Measurements from ENCODE around the gene PRKG2. TPM values are rescaled to one million over a fixed set of nuclear protein-coding genes. Genes with fewer than 3 reads are reported as not detected.

Gene PRKG2
- total and polyA plus RNA-seq, 2 donors (not counting 3 experiments of a cell fraction or from before 2014, with no cell fraction given) = not detected

GRCh38 chr4:81220271-81220670 is 5.2 kb upstream of the PRKG2 start:
- TF ChIP-seq JUN (IDR thresholded peaks at IDR 0.05; ENCODE audit: borderline replicate concordance, insufficient read depth, insufficient read length, low read depth) = no peak
- TF ChIP-seq FOS (IDR thresholded peaks at IDR 0.05; ENCODE audit: borderline replicate concordance, insufficient read depth, low read length) = no peak
- no peak for TF ChIP-seq MAX (IDR thresholded peaks at IDR 0.05; ENCODE audit: insufficient read depth, insufficient read length)
- no peak for TF ChIP-seq GATA2 (IDR thresholded peaks at IDR 0.05; ENCODE audit: insufficient read depth, insufficient read length, low read depth, low read length)
- no peak for TF ChIP-seq POLR2A (IDR thresholded peaks at IDR 0.05; ENCODE audit: low read depth, low read length)
- Histone ChIP-seq H2AFZ (ENCODE audit: low read depth, low read length) (no peak overlapping the region), H3K9me3 (replicated peaks; ENCODE audit: control insufficient read depth, insufficient read depth, low read length) (no peaks in the 10 kb centered on the region), H3K36me3 (ENCODE audit: control insufficient read depth in 2 of 2, extremely low read depth in 1 of 2, insufficient read depth in 2 of 2, low read length in 2 of 2) (no peaks in the 10 kb centered on the region), H3K4me3 (replicated peaks in 1 of 3; ENCODE audit: insufficient read depth in 1 of 3, low read depth in 1 of 3, low read length in 3 of 3) (no peak overlapping the region), H3K4me1 (ENCODE audit: control insufficient read depth, extremely low read depth, insufficient read depth, low read length) (no peaks in the 10 kb centered on the region), H3K27ac (ENCODE audit: insufficient read depth, low read depth, low read length) (no peak overlapping the region), H3K4me2 (ENCODE audit: insufficient read depth, low read length) (no peak overlapping the region), H3K27me3 (ENCODE audit: control insufficient read depth in 2 of 2, insufficient read depth in 2 of 2, low read length in 2 of 2) (peaks cover 2 to 9% of the 10 kb centered on the region in 2 experiments), H3K79me2 (ENCODE audit: control insufficient read depth, insufficient read depth, low read length) (no peaks in the 10 kb centered on the region), H3K9me1 (replicated peaks; ENCODE audit: control insufficient read depth, extremely low read depth, insufficient read depth, low read length) (no peaks in the 10 kb centered on the region), H4K20me1 (replicated peaks; ENCODE audit: control insufficient read depth, extremely low read depth, insufficient read depth, low read length) (no peaks in the 10 kb centered on the region), H3K9ac (replicated peaks; ENCODE audit: extremely low read depth, insufficient read depth, low read length) (no peak overlapping the region)
- CTCF ChIA-PET = no interaction called here
- POLR2A ChIA-PET = no interaction called here
- FAIRE-seq = no peak
- intact Hi-C loops (cut with micrococcal nuclease) = no loop called here
- DNase-seq (ENCODE audit: low read depth, low spot score) = no peak
- dilution Hi-C loops (cut with MboI; ENCODE audit: extremely low pct_ligation_motif_present, low sequenced_read_pairs) = no loop called here
- no TSS peak for BruUV-seq (replicated peaks)

- Histone ChIP-seq H4K20me1 (replicated peaks; ENCODE audit: control insufficient read depth, extremely low read depth, insufficient read depth, low read length) (no peaks in the 10 kb centered on the region), H2AFZ (ENCODE audit: low read depth, low read length) (no peak overlapping the region), H3K4me3 (replicated peaks in 1 of 3; ENCODE audit: insufficient read depth in 1 of 3, low read depth in 1 of 3, low read length in 3 of 3) (no peak overlapping the region), H3K4me1 (ENCODE audit: control insufficient read depth, extremely low read depth, insufficient read depth, low read length) (no peaks in the 10 kb centered on the region), H3K9ac (replicated peaks; ENCODE audit: extremely low read depth, insufficient read depth, low read length) (no peak overlapping the region), H3K9me1 (replicated peaks; ENCODE audit: control insufficient read depth, extremely low read depth, insufficient read depth, low read length) (no peaks in the 10 kb centered on the region), H3K79me2 (ENCODE audit: control insufficient read depth, insufficient read depth, low read length) (no peaks in the 10 kb centered on the region), H3K36me3 (ENCODE audit: control insufficient read depth in 2 of 2, extremely low read depth in 1 of 2, insufficient read depth in 2 of 2, low read length in 2 of 2) (no peaks in the 10 kb centered on the region), H3K9me3 (replicated peaks; ENCODE audit: control insufficient read depth, insufficient read depth, low read length) (no peaks in the 10 kb centered on the region), H3K27ac (ENCODE audit: insufficient read depth, low read depth, low read length) (no peak overlapping the region), H3K27me3 (ENCODE audit: control insufficient read depth in 2 of 2, insufficient read depth in 2 of 2, low read length in 2 of 2) (peaks cover 6 to 16% of the 10 kb centered on the region in 2 experiments), H3K4me2 (ENCODE audit: insufficient read depth, low read length) (no peak overlapping the region)
- no peak for TF ChIP-seq POLR2AphosphoS5 (IDR thresholded peaks at IDR 0.05; ENCODE audit: insufficient read depth, low read depth, low read length)
- no peak for TF ChIP-seq JUN (IDR thresholded peaks at IDR 0.05; ENCODE audit: borderline replicate concordance, insufficient read depth, insufficient read length, low read depth)
- no peak for TF ChIP-seq FOS (IDR thresholded peaks at IDR 0.05; ENCODE audit: borderline replicate concordance, insufficient read depth, low read length)
- TF ChIP-seq EZH2 (IDR thresholded peaks at IDR 0.05; ENCODE audit: borderline replicate concordance, low read depth, low read length, severe bottlenecking) = no peak
- TF ChIP-seq GATA2 (IDR thresholded peaks at IDR 0.05; ENCODE audit: insufficient read depth, insufficient read length, low read depth, low read length) = no peak
- no peak for TF ChIP-seq MYC (IDR thresholded peaks at IDR 0.05; ENCODE audit: low read depth, low read length)
- no peak for TF ChIP-seq POLR2A (IDR thresholded peaks at IDR 0.05; ENCODE audit: low read depth, low read length)
- TF ChIP-seq CTCF (IDR thresholded peaks at IDR 0.05; ENCODE audit: extremely low read depth in 1 of 2, insufficient read depth in 1 of 2, low read depth in 1 of 2, low read length in 2 of 2) = no peak
- TF ChIP-seq MAX (IDR thresholded peaks at IDR 0.05; ENCODE audit: insufficient read depth, insufficient read length) = no peak
- DNase-seq (ENCODE audit: low read depth, low spot score) (no peak), FAIRE-seq (no peak)
- intact Hi-C loops (cut with micrococcal nuclease) (no loop called here), dilution Hi-C loops (cut with MboI; ENCODE audit: extremely low pct_ligation_motif_present, low sequenced_read_pairs) (no loop called here)
- ChIA-PET POLR2A (no interaction called here), CTCF (no interaction called here)
- no TSS peak for BruUV-seq (replicated peaks)
Observed at GRCh38 chr4:81218206-81218605, 3.2 kb upstream of the PRKG2 start.

Data from endothelial cell of umbilical vein (primary cell).